GM12874 (cell line): ENCODE results near the gene CMC1.
A peak's percentile ranks its signal among the peaks of the same experiment; 100 is the strongest.

Experiments
- TF ChIP-seq, protein P1 (sequence below): IDR thresholded peaks from 2 replicates; pipeline ENCODE4 v1.5.1; 2011; ENCODE audit warnings: low read depth, mild to moderate bottlenecking, control low read depth, low read length, moderate library complexity; ENCODE audit not compliant: insufficient read depth

The CMC1 gene

DNA sequence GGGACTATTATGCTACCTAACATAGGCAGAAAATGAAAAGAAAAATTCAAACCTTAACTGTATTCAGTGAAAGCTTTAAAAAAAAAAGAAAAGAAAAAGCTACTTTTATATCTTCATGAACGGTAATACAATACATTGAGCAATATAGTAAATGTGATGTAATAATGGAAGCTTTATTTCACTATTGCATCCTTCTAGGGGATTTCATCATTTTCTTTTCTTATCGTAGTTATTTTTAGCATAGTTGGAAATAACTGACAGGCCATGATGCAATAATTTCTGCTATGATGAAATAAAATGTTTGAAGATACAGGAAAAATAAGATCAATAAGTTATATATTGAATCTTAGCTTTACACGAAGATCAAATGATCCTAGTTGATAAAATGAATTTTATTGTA lies 66.8 kb downstream of the CMC1 start:
- TF ChIP-seq, protein P1, sequence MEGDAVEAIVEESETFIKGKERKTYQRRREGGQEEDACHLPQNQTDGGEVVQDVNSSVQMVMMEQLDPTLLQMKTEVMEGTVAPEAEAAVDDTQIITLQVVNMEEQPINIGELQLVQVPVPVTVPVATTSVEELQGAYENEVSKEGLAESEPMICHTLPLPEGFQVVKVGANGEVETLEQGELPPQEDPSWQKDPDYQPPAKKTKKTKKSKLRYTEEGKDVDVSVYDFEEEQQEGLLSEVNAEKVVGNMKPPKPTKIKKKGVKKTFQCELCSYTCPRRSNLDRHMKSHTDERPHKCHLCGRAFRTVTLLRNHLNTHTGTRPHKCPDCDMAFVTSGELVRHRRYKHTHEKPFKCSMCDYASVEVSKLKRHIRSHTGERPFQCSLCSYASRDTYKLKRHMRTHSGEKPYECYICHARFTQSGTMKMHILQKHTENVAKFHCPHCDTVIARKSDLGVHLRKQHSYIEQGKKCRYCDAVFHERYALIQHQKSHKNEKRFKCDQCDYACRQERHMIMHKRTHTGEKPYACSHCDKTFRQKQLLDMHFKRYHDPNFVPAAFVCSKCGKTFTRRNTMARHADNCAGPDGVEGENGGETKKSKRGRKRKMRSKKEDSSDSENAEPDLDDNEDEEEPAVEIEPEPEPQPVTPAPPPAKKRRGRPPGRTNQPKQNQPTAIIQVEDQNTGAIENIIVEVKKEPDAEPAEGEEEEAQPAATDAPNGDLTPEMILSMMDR, result no peak

DNA sequence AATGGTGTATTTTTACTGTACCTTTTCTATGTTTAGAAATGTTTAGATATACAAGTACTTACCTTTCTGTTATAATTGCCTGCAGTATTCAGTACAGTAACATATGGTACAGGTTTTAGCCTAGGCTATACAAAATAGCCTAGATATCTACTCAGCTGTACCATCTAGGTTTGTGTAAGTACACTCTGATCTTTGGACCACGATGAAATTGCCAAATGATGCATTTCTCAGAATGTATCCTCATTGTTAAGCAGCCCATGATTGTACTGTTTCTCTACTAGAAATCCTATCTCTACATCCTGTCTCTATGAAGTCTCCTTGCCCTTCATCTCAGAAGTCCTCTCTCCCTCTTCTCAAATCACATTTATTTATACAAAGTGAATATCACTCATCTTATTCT lies 74.3 kb downstream of the CMC1 start:
- TF ChIP-seq, protein P1, result no peak

DNA sequence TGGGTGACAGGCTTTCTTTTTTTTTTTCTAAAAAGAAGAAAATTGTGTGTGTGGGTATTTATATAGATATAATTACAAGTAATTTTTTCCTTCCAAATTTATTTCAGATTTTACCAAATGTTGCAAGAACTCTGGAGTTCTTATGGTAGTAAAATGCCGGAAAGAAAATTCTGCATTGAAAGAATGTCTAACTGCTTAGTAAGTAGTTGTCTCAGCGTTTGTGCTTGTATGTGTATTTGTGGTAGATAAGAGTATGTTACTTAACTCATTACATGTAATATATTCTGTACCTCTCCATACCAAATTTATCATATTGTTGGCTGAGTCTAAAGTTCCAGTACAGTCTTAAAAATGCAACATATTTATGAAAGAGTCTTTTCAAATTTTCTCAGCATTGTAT lies 74.8 kb downstream of the CMC1 start:
- TF ChIP-seq, protein P1, result no peak

DNA sequence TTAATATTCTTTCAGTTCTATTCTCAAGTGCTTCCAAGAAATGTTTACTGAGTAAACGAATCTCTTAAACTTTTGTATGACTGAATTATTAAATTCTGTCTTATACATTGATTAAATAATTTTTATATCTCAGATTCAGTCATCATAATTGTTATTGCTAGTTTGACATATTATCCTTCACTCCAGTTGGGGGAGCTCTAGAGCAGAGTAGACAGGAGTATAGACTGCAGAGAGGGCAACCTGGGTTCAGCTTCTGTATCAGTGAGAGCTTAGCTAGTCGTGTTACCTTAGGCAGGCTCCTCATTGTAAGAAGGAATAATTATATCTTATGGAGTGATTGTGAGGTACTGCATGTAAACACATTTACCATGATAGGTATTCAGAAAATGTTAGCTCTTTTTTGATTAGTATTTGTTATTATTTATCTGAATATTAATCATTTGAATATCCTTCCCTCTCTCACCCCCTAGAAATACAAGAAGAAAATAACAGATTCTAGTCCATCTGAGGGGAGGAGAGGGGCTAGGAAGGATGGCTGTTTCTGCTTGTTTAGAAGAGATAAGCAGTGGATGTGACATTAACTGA lies 76.1 kb downstream of the CMC1 start:
- TF ChIP-seq, protein P1, result peak; percentile 57

DNA sequence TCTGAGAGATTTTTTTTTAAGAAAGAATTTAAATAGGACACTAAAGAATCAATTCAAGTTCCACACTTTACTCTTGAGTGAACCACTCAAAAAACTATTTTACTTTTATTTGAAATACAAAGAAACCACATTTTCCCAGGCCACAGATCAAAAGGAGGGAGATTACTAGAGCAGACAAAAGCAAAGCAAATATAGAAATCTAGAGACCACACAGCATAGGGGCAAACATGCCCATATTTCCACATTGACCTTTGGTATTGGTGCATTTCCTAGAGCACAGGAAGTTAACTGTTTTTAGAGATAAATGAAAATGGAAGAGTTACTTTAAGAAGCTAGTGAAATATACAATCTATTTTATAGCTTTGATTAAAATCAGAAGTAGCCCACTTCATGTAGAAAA lies 79.6 kb downstream of the CMC1 start:
- TF ChIP-seq, protein P1, result no peak

DNA sequence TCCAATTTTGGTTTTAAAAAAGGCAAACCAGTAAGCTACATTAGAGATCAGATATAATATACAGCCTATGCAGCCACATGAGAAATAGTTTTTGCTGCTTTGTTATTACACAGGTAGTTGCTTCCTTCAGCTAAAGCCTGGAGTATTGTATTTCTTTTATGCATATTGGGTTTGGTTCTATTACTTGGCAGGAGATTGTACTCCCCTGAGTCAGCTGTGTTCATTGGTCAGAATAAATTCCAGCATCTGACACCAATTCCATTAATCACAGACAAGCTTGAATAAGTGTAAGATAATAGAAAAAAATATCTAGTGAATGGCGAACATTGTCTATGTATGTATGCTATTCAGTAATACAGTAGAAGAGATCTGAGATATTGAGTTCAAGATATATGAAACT lies 81.0 kb downstream of the CMC1 start:
- TF ChIP-seq, protein P1, result no peak

DNA sequence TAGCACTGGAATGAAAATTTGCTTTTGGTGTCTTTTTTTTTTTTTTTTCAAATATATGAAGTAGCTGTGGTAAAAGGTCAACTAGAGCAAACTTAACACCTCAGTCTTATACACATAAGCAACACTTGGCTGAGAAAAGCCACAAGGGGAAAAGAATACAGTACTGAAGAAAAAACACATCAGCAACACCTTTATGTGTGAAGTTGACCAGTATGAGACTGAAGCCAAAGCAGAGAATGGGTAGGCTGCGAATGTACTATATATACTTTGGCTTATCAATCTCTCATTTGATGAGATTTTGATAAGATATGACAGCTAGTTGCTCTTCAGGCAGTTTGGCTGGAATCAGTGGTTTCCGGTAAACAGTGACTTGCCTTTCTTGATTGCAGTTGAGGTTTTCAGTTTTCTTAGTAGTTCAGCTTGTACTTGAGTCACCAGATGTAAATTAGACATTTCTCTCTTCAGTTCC lies 85.1 kb downstream of the CMC1 start:
- TF ChIP-seq, protein P1, result no peak
